Prostate gland (tissue), 2 donors: Measurements from ENCODE around the gene FBN3. TPM values are rescaled to one million over a fixed set of nuclear protein-coding genes. Genes with fewer than 3 reads are reported as not detected.

Experiments used
- DNase-seq: peaks from one replicate; pipeline ENCODE4 v3.0.0-alpha.2; 2019; ENCODE audit warnings: low spot score
- H3K27ac ChIP-seq, 2 donors: fragments of 200-600 bp; sonication (generic); 2 replicates each; pipeline ENCODE4 v1.5.1; 2017 to 2019
- H3K27me3 ChIP-seq: fragments of 200-600 bp; sonication (generic); replicated peaks from 2 replicates; pipeline ENCODE4 v1.5.1; 2019; ENCODE audit not compliant: insufficient read depth
- H3K36me3 ChIP-seq, 2 donors: fragments of 200-600 bp; sonication (generic); 1 replicate in 1 of 2; 2 replicates in 1 of 2; pipeline versions ENCODE4 v1.5.1 to v1.8.1; 2017 to 2019
- H3K4me1 ChIP-seq: fragments of 200-600 bp; sonication (generic); replicated peaks from 2 replicates; pipeline ENCODE4 v1.5.1; 2019
- H3K4me3 ChIP-seq, 2 donors: fragments of 200-600 bp; sonication (generic); 2 replicates each; pipeline ENCODE4 v1.5.1; 2017 to 2019
- H3K9me3 ChIP-seq: fragments of 200-600 bp; sonication (generic); 2 replicates; pipeline ENCODE4 v1.5.1; 2017
- POLR2A ChIP-seq: fragments of 450-650 bp; IDR thresholded peaks from one replicate; pipeline ENCODE4 v1.6.1; 2016; ENCODE audit warnings: antibody characterized with exemption, mild to moderate bottlenecking
- POLR2AphosphoS5 ChIP-seq: sonication (generic); formaldehyde crosslinking; IDR thresholded peaks from one replicate; pipeline ENCODE4 v1.6.1; 2017; ENCODE audit warnings: antibody characterized with exemption
- WGBS: methylation state at CpG from one replicate; pipeline ENCODE4 v1.1.5; 2018; 5-methylcytosine and 5-hydroxymethylcytosine counted together
- intact Hi-C: fragments of 100-400 bp; cut with DNase I; formaldehyde crosslinking; loops from one replicate; pipeline ENCODE4 v1.14.2; 2022
- total RNA-seq, 2 donors: library from RNA; depleted of rRNA; stranded (reverse); fragments of >200 nt; gene quantifications; one replicate each; pipeline ENCODE4 v1.1.0, GENCODE V29; 2016
- TF ChIP-seq, protein P1 (sequence below), 4 experiments: fragments of 200-600 bp in 2 of 4; fragments of 450-650 bp in 2 of 4; sonication (generic) in 2 of 4; IDR thresholded peaks; 1 replicate in 3 of 4; 2 replicates in 1 of 4; pipeline ENCODE4 v1.5.1; 2016 to 2019; ENCODE audit warnings: antibody characterized with exemption in 4 of 4, mild to moderate bottlenecking in 2 of 4, moderate library complexity in 2 of 4

FBN3 gene
- total RNA-seq, 2 donors from 2014 or later = 3.1 to 5.2 TPM

DNA sequence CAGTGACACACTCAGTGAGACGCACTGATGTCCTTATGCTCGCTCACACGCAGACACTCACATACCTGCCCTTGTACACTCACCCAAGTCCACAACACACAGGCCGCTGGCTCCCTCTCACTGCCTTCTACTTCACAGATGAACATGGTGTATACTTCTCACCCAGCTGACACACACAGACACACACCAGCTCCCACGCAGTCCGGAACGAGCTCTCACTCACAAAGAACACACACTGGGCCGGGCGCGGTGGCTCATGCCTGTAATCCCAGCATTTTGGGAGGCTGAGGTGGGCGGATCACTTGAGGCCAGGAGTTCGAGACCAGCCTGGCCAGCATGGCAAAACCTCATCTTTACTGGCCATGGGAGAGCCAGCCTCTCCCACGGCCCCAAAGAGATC lies 65.2 kb downstream of the FBN3 start:
- H3K27me3 ChIP-seq = no peaks in the 10 kb centered on the region
- H3K27ac ChIP-seq = no peak overlapping the region
- no peaks in the 10 kb centered on the region for H3K9me3 ChIP-seq
- no peaks in the 10 kb centered on the region for H3K36me3 ChIP-seq
- H3K4me1 ChIP-seq = no peaks in the 10 kb centered on the region
- no peak overlapping the region for H3K4me3 ChIP-seq
- WGBS = 95% methylated on average over 13 of the region's 13 CpGs
- DNase-seq = no peak
- TF ChIP-seq POLR2AphosphoS5 (no peak), POLR2A (no peak)
- TF ChIP-seq, protein P1, sequence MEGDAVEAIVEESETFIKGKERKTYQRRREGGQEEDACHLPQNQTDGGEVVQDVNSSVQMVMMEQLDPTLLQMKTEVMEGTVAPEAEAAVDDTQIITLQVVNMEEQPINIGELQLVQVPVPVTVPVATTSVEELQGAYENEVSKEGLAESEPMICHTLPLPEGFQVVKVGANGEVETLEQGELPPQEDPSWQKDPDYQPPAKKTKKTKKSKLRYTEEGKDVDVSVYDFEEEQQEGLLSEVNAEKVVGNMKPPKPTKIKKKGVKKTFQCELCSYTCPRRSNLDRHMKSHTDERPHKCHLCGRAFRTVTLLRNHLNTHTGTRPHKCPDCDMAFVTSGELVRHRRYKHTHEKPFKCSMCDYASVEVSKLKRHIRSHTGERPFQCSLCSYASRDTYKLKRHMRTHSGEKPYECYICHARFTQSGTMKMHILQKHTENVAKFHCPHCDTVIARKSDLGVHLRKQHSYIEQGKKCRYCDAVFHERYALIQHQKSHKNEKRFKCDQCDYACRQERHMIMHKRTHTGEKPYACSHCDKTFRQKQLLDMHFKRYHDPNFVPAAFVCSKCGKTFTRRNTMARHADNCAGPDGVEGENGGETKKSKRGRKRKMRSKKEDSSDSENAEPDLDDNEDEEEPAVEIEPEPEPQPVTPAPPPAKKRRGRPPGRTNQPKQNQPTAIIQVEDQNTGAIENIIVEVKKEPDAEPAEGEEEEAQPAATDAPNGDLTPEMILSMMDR (IDR thresholded peaks at IDR 0.05) = no peak
- intact Hi-C loops = no loop called here

DNA sequence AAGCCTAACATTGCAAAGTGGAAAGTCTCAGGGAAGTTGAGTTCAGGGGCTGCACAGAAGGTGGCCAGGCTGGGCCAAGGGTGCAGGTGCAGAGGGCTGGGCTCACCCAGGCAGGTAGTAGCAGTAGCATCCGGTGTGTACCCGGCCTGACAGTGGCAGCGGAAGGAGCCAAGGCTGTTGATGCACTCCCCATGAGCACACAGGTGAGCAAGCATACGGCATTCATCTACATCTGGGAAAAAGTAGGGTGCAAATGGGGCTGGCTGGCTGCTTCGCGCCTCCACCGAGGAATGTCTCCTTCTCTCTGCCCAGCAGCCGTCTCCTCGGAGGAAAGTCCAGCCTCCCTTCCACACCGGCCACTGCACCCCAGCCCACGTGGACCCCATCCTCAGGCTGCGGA lies 66.3 kb downstream of the FBN3 start:
- Histone ChIP-seq H3K27me3 (no peaks in the 10 kb centered on the region), H3K4me1 (no peaks in the 10 kb centered on the region), H3K9me3 (no peaks in the 10 kb centered on the region), H3K27ac (no peak overlapping the region), H3K36me3 (no peaks in the 10 kb centered on the region), H3K4me3 (no peak overlapping the region)
- TF ChIP-seq POLR2A (no peak), POLR2AphosphoS5 (no peak)
- TF ChIP-seq, protein P1 (IDR thresholded peaks at IDR 0.05) = no peak
- intact Hi-C loops = no loop called here
- DNase-seq = no peak
- whole genome bisulfite sequencing = 80% methylated on average over 12 of the region's 12 CpGs

DNA sequence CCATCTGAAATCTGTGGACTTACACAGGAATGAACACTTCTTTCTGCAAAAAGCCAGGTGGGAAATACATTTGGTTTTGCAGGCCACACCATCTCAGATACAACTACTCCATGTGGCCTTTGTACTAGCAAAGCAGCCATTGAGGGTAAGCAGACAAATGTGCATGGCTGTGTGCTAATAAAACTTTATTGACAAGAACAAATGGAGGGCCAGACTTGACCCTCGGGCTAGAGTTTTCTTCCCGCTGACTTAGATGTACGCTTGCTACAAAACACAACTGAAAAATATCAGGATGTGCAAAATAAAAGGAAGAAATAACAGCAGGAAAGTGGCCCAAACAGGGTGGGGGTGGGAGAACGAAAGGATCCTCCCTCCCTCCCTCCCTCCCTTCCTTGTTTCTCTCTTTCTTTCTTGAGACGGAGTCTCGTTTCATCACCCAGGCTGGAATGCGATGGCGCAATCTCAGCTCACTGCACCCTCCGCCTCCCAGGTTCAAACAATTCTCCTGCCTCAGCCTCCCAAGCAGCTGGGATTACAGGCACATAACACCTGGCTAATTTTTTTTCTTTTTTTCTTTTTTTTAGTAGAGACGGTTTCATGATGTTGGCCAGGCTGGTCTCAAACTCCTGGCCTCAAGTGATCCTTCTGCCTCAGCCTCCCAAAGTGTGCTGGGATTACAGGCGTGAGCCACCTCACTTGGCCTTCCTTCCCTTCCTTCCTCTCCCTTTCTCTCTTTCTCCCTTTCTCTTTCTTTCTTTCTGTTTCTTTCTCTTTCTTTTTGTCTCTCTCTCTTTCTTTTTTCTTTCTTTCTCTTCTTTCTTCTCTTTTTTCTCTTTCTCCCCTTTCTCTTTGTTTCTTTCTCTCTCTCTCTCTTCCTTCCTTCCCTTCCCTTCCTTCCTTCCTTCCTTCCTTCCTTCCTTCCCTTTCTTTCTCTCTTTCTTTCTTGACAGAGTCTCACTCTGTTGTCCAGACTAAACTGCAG lies 67.5 kb downstream of the FBN3 start:
- no peaks in the 10 kb centered on the region for H3K27me3 ChIP-seq
- no peaks in the 10 kb centered on the region for H3K9me3 ChIP-seq
- TF ChIP-seq, protein P1 (IDR thresholded peaks at IDR 0.05) = no peak
- TF ChIP-seq POLR2A (no peak), POLR2AphosphoS5 (no peak)
- no peaks in the 10 kb centered on the region for H3K36me3 ChIP-seq
- no peak overlapping the region for H3K27ac ChIP-seq
- no peak for DNase-seq
- 89% methylated on average over 11 of the region's 11 CpGs for WGBS
- intact Hi-C loops = no loop called here
- H3K4me1 ChIP-seq = no peaks in the 10 kb centered on the region
- H3K4me3 ChIP-seq = no peak overlapping the region

DNA sequence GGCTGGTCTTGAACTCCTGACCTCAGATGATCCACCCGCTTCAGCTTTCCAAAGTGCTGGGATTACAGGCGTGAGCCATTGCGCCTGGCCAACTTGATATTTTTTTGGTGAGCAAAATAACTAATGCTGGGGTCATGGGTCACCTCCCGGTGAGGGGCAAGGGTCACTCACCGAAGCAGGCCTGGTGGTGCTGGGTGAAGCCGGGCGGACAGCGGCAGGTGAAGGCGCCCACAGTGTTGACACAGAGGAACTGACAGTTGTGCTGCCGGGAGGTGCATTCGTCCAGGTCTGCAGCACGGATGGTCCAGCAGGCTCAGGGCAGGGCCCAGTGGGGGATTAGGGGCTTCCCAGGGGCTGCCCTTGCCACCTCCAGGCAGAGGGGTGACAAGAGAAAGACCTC lies 68.6 kb downstream of the FBN3 start:
- no peaks in the 10 kb centered on the region for H3K36me3 ChIP-seq
- 91% methylated on average over 12 of the region's 12 CpGs for WGBS

More for the DNA sequence above, 68.6 kb downstream of the FBN3 start:
- intact Hi-C loops = no loop called here
- Histone ChIP-seq H3K27ac (no peak overlapping the region), H3K4me1 (no peaks in the 10 kb centered on the region), H3K27me3 (no peaks in the 10 kb centered on the region), H3K4me3 (no peak overlapping the region), H3K9me3 (no peaks in the 10 kb centered on the region)
- DNase-seq = no peak
- TF ChIP-seq, protein P1 (IDR thresholded peaks at IDR 0.05) = no peak
- TF ChIP-seq POLR2A (no peak), POLR2AphosphoS5 (no peak)
